GM13976 (cell line): ENCODE measurements around the gene ITPR2.

ENCODE experiments used
- DNase-seq: peaks from one replicate; pipeline ENCODE4 v3.0.0; 2012; ENCODE audit warnings: low spot score
- CTCF ChIP-seq: IDR thresholded peaks from 2 replicates; pipeline ENCODE4 v1.5.1; 2012; ENCODE audit warnings: borderline replicate concordance, mild to moderate bottlenecking; ENCODE audit not compliant: insufficient read depth; ENCODE audit errors: extremely low read depth, missing control alignments, control extremely low read depth
- in situ Hi-C: fragments of 300-500 bp; cut with MboI; formaldehyde crosslinking; loops from one replicate; pipeline ENCODE4 v1.12.0; 2022; ENCODE audit warnings: low sequenced_read_pairs, mixed read lengths, inconsistent platforms; ENCODE audit not compliant: unreplicated experiment

Gene ITPR2

DNA sequence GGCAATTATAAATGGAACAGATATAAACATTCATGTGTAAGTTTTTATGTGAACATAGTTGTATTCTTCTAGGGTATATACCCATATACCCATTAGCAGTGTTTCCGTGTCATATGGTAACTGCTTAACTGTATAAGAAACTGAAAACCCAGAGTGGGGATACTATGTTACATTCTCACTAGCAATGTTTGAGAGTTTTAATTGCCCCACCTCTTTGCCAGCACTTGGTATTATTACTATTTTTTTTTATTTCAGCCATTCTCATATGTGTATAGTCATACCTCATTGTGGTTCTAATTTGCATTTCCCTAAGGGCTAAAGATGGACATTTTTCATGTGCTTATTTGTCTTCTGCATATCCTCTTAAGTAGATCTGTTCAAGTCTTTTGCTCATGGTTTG lies 28.7 kb upstream of the ITPR2 start:
- in situ Hi-C loops, result loop anchor here (25.0 kb wide), 1 partner anchor 749 kb away; no protein-coding TSS in a partner anchor
- no peak for DNase-seq
- TF ChIP-seq CTCF, result no peak

- no peak for DNase-seq
- TF ChIP-seq CTCF, result no peak
- in situ Hi-C loops, result loop anchor here (25.0 kb wide), 1 partner anchor 745 kb away; no protein-coding TSS in a partner anchor
Observed at GRCh38 chr12:26857465-26858176, 24.6 kb upstream of the ITPR2 start.

DNA sequence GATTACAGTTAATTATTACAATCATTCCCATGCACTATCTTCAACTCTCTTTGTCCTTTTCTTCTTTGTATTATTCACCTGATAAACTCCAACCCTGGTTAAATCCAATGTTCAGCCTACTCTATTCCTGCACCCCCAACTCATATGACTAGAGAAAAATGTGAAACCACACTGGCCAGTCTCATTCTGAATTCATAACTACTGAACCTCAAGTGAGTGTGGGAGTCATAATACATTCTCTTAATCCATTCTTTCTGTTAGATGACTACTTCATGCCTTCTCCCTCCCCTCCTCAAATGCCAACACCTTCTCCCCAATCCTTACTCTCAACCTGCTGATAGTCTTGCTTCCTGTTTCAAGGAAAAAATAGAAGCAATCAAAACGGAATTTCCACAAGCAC lies 22.3 kb upstream of the ITPR2 start:
- DNase-seq, result no peak
- in situ Hi-C loops, result loop anchor here (25.0 kb wide), 1 partner anchor 743 kb away; no protein-coding TSS in a partner anchor
- no peak for TF ChIP-seq CTCF

DNA sequence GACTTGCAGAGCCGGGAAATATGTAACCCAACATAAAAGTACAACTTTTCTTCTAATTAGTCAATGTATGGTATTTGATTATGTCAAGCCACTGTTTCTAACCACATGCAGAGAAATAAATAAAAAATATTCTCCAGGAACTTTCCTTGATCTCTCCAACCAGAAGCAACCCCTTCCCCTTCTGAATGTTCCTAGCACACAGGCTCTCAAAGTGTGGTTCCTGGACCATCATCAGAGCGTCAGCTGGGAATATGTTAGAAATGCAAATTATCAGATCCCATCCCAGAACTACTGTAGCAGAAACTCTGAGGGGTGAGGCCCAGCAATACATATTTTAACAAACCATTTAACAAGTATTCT lies 21.0 kb upstream of the ITPR2 start:
- TF ChIP-seq CTCF, result no peak
- in situ Hi-C loops, result loop anchor here (25.0 kb wide), 1 partner anchor 742 kb away; no protein-coding TSS in a partner anchor
- no peak for DNase-seq

DNA sequence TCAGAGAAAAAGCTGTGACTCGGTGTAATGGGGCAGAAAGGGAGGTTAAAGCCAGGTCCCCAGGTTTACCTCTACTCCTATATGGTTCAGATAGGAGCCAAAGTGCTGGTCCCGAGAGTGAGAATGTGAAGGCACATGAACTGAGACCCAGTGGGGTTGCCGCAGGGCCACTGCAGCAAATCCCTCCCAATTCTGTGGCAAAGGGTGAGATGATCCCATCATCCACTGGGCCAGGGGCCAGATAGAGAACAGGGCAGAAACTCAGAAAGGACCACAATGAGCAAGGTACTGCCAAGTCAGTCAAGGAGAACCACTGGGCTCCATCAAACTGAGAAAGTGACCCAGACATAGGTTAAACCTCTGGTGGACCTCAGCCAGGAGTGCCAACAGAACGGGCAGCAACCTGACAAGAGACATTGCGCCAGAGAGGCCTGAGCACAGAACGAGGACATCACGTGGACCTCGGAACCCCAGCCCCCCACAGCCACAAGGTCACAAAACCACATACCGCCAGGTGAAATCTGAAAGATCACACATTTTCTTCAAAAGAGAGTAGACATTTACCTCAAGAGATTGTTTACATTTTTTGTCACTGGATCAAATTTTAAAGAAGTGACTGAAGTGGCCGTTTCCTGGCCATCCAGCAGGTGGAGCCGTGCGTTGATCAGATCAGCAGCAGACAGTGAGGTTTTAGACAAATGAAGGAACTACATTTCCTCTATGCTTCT lies 20.5 kb upstream of the ITPR2 start:
- in situ Hi-C loops, result loop anchor here (25.0 kb wide), 1 partner anchor 741 kb away; no protein-coding TSS in a partner anchor
- TF ChIP-seq CTCF, result peak; percentile 87
- peak; percentile 73 for DNase-seq

DNA sequence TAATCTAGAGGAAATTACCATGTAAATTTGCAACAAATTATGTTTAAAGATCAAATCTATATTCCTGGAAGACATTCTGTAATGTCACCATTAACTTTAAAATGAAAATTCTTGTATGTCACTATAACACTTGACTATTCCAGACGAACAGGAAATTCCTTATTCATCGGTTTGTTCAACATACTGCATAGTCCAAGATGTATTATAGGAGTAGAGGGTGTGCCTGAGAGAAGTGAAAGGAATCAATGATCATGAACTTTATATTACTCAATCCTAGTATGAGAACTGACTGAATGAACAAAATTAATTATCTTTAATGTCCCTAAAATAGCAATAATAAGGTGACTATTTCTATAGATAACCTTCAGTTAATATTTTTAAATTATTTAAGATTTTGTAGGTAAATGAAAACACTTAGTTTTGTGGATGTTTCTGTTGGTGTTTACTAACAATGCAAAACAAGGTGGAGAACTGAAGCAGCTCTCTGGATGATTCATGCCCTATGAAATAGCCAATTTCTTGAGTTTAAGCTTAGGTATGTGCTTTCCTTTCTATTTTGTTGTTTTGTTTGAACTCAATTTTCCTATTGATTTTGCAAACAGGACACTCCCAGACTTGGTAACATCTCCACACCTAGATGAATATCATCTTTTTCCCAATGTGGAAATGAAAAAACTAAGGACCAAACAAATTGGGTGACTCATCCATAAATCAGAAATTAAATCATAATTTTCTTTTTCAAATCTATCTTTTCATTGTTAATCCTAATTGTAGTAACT lies 18.2 kb upstream of the ITPR2 start:
- in situ Hi-C loops, result loop anchor here (25.0 kb wide), 1 partner anchor 739 kb away; no protein-coding TSS in a partner anchor
- DNase-seq, result no peak

More for the DNA sequence above, 18.2 kb upstream of the ITPR2 start:
- no peak for TF ChIP-seq CTCF
